ENCODE data around the gene PARD3B. TPM values are rescaled to one million over a fixed set of nuclear protein-coding genes. Genes with fewer than 3 reads are reported as not detected.

The PARD3B gene
- polyA plus RNA-seq, 3 donors: 2.0 to 13.6 (median 5.0) TPM

DNA sequence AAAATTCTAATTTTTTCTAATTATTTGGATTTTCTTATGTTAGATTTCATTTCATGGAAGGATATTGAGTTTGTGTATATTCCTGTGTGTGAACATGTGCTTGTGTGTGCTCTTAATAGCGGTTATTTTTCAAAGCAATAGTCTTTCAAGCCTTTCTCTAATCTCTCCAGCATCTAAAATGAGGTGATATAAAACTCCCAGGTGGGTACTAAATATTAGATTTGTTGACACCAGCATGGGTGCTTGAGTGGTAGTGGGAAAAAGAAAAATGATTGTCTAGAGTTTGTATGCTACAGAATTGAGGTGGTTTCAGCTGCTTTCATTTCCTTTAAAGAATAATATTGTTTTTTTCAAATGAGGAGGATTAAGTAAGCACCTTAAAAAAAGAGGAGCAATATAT, 296.8 kb downstream of the PARD3B start:
- WGBS, 3 donors: 94 to 98% (median 95%) methylated on average over 1 of the region's 1 CpG
- no peak overlapping the region for H3K27ac ChIP-seq (ENCODE audit: low read depth, low read length)

GRCh38 chr2:204842661-204843485, 297.6 kb downstream of the PARD3B start:
- WGBS, 3 donors: 42 to 60% (median 44%) methylated on average over 9 of the region's 9 CpGs
- H3K27ac ChIP-seq (ENCODE audit: low read depth, low read length): no peak overlapping the region

DNA sequence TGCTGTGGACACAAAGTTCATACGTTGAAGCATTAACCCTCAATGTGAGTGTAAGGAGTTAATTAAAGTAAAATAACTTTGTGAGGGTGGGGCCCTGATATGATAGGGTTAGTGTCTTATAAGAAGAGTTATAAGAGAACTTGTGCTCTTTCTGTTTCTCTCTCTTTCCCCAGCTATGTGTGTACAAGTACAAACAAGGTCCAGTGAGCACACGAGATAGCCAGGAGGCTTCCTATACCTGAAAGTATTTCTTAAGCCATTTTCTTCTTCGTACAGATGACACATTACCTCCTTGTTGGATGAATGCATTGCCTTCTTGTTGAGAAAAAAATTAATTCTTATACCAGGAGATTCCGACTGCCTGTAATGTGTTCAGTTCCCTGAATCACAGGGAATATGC, 301.2 kb downstream of the PARD3B start:
- H3K27ac ChIP-seq (ENCODE audit: low read depth, low read length): no peak overlapping the region
- 91 to 99% (median 92%) methylated on average over 4 of the region's 4 CpGs for WGBS, 3 donors

GRCh38 chr2:204849892-204850291, 304.6 kb downstream of the PARD3B start:
- H3K27ac ChIP-seq (ENCODE audit: low read depth, low read length): no peak overlapping the region
- WGBS, 3 donors: 90 to 93% (median 91%) methylated on average over 3 of the region's 3 CpGs

DNA sequence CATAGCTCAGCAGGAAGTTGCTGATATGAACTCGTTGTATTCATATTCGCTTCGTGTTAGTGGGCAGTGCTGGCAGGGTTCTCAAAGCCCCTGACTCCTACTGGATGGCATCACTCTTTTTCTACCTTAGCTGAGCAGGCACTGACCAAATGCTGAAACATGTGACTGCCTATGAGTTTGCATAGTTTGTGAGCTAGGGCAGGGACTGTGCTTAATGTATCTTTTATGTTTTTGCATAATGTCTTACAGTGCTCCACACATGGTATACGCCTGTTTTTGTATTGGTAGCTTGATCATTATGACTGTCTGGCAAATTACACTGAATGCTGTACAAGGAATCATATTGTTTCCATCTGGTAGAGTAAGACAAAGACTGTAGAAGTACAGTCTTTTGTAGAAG, 305.3 kb downstream of the PARD3B start:
- 83 to 93% (median 90%) methylated on average over 4 of the region's 4 CpGs for WGBS, 3 donors
- no peak overlapping the region for H3K27ac ChIP-seq (ENCODE audit: low read depth, low read length)

DNA sequence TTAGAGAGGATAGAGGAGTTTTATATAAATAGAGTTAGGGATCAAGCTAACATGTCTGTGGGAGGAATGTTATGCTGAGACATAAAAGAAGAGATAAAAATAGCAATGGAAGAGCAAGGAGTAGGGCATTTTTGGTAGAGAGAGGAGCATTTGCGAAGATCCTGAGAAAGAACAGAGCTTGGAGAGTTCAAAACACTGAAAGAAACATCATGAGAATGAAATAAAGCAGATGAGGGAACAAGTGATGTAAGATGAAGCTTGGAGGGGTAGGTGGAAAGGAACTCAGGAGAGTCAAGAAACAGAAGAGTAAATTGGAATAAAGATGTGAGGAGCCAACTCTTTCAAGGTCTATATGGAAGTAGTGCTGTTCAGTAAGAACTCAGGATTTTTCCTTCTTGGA, 308.6 kb downstream of the PARD3B start:
- no peak overlapping the region for H3K27ac ChIP-seq (ENCODE audit: low read depth, low read length)
- 93 to 97% (median 93%) methylated on average over 1 of the region's 1 CpG for WGBS, 3 donors

GRCh38 chr2:204860274-204860673, 315.0 kb downstream of the PARD3B start:
- WGBS, 3 donors: 77 to 83% (median 80%) methylated on average over 6 of the region's 6 CpGs
- no peak overlapping the region for H3K27ac ChIP-seq (ENCODE audit: low read depth, low read length)

- 92 to 98% (median 98%) methylated on average over 7 of the region's 7 CpGs for WGBS, 3 donors
- no peak overlapping the region for H3K27ac ChIP-seq (ENCODE audit: low read depth, low read length)
These were observed 317.5 kb downstream of the PARD3B start for GRCh38 chr2:204862809-204863208.

DNA sequence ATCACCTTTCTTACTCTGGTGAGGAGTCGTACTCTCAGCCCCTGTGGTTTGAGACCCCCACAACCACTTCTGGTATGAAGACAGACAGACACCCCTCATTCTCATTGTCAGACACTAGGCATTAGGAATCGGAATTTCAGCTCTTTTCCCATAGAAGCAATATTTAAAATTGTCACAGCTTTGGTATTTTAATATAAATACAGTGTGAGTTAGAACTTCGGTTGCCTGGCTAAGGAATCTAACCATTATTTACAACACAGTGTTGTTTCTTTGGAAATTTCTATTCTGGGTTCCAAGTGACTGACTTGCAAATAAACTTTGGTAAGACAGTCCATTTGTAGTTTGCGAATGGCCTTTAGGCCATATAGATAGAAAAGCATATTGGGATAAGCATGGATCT, 318.1 kb downstream of the PARD3B start:
- H3K27ac ChIP-seq (ENCODE audit: low read depth, low read length): no peak overlapping the region
- 92 to 94% (median 94%) methylated on average over 4 of the region's 4 CpGs for WGBS, 3 donors

GRCh38 chr2:204869132-204869823, 324.0 kb downstream of the PARD3B start:
- H3K27ac ChIP-seq (ENCODE audit: low read depth, low read length): no peak overlapping the region
- 52 to 57% (median 54%) methylated on average over 3 of the region's 3 CpGs for WGBS, 3 donors

- H3K27ac ChIP-seq (ENCODE audit: low read depth, low read length): no peak overlapping the region
- WGBS, 3 donors: 78 to 93% (median 87%) methylated on average over 2 of the region's 2 CpGs
These were observed 324.8 kb downstream of the PARD3B start for GRCh38 chr2:204870053-204870452.

DNA sequence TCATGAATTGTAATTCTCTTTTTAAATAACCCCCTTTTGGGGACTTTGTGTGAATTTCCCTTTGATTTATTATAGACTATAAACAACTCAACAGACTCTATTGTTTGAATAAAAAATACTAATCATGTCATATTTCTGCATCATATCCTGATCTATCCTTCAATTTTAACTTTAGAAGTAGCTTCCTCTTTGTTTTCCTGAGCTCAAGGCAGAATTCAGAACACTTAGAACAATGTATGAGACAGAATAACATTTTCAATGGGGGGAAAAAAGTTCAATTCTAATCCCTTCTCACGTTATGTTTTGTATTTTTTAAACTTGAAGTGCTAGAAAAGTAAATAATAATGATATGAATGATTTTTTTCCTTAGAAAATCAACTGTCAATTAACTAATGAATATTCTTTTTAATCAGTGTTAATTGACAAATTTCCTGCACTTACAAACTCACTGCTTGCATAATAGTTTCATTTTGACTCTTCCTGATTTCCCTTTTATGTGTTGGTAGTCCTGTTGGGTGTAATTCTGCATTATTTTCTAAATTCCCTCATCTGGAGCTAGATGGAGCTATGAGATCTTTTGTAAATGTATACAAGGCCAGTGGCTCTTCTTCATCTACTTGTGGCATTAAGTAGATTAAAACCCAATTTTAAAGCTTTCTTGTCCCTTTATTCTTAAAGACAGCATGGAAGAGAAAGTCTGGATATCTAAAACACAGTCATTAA, 326.1 kb downstream of the PARD3B start:
- 68 to 85% (median 74%) methylated on average over 1 of the region's 1 CpG for WGBS, 3 donors
- no peak overlapping the region for H3K27ac ChIP-seq (ENCODE audit: low read depth, low read length)

GRCh38 chr2:204876311-204876710, 331.0 kb downstream of the PARD3B start:
- WGBS, 3 donors: 86 to 90% (median 89%) methylated on average over 4 of the region's 4 CpGs
- no peak overlapping the region for H3K27ac ChIP-seq (ENCODE audit: low read depth, low read length)

GRCh38 chr2:204877691-204878090, 332.4 kb downstream of the PARD3B start:
- H3K27ac ChIP-seq (ENCODE audit: low read depth, low read length): no peak overlapping the region

DNA sequence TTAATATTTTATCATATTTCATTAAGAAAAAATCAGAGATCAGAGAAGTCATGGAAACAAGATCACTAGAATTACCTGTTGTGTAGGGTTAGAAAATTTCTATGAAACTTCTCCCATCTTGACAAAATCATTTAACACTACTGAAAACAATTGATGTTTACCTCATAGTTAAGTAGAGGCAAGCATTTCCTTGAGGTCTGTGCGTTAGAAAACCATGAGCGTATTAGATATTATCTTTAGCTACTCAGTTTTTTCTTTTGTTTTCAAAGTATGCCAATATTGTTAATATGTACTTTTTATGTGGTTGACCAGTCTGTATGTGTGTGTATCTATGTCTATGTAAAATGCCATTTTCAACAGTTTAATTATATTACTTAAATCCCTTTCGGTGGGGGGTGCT, 335.7 kb downstream of the PARD3B start:
- no peak overlapping the region for H3K27ac ChIP-seq (ENCODE audit: low read depth, low read length)
- 89 to 97% (median 91%) methylated on average over 3 of the region's 3 CpGs for WGBS, 3 donors

DNA sequence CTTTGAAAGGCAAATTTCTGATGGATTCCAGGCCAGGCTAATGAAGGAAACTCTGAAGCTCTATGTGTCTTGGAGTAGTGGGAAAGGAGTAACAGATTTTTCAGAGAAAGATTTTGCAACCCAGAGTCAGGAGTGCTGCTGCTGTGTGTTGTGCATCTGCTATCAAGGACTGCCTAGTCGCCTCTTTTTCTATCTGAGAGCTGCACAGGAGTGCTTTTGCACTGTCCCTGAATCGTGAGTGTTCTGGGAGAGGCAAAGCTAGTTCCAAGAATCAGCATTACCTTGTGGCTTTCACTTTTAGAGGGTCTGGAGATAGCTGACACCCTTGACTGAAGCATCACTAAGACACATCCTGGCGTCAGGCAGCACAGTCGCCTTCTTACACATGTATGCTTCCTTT, 336.4 kb downstream of the PARD3B start:
- H3K27ac ChIP-seq (ENCODE audit: low read depth, low read length): no peak overlapping the region
- WGBS, 3 donors: 69 to 76% (median 72%) methylated on average over 4 of the region's 4 CpGs

GRCh38 chr2:204885747-204886146, 340.5 kb downstream of the PARD3B start:
- H3K27ac ChIP-seq (ENCODE audit: low read depth, low read length): no peak overlapping the region
- WGBS, 3 donors: 65 to 66% (median 66%) methylated on average over 2 of the region's 2 CpGs

DNA sequence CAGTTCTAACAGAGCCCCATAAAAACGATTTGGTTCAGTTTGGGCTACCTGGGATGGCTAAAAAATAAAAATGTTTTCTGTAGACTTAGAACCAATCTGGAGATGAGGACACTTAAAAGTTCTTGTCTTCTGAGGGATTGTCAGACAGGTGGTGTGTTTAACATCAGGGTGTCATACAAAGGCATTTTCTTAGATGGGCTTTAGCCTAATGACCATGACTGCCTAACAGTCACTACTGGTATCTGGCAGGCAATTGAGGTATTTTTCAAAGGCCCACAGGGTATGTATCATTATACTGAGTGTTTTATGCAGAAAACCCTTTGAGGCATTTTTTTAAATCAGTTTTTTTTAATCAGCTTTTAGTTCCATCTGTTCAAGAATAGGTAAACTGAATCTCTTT, 341.4 kb downstream of the PARD3B start:
- no peak overlapping the region for H3K27ac ChIP-seq (ENCODE audit: low read depth, low read length)
- 62 to 77% (median 76%) methylated on average over 1 of the region's 1 CpG for WGBS, 3 donors

- H3K27ac ChIP-seq (ENCODE audit: low read depth, low read length): no peak overlapping the region
These were observed 342.9 kb downstream of the PARD3B start for GRCh38 chr2:204888222-204888621.

All from adipose tissue (tissue), 3 donors.